K562 (cell line): ENCODE data around the gene NELFE. TPM values are rescaled to one million over a fixed set of nuclear protein-coding genes. Genes with fewer than 3 reads are reported as not detected.

Source experiments
- ATAC-seq: fragments of 200-7000 bp; cut with Tn5 transposase; 3 replicates; pipeline ENCODE4 v1.9.1; 2020; ENCODE audit warnings: moderate library complexity
- BruUV-seq: library from RNA; stranded (reverse); fragments of 400-500 nt; replicated peaks from 2 replicates; lab custom pipeline; 2021; lab: Mats Ljungman, UMichigan
- CTCF ChIA-PET: fragments of 300-600 bp; formaldehyde crosslinking; extraction: SDS; loops from one replicate; lab custom pipeline; 2021; ENCODE audit warnings: low intra/inter-chr PET ratio; lab: Yijun Ruan, JAX
- POLR2A ChIA-PET: fragments of 300-600, 350-650 bp; sonication (Branson Sonifier 250); formaldehyde crosslinking; extraction: SDS; loops from one replicate; lab custom pipeline; 2021; ENCODE audit warnings: antibody characterized with exemption, inconsistent platforms; lab: Yijun Ruan, JAX
- DNase-seq, 4 experiments: peaks; one replicate each; pipeline versions ENCODE4 v3.0.0 to v3.0.0-alpha.2; 2011 to 2018; ENCODE audit warnings: low spot score in 3 of 4, mixed read lengths in 3 of 4; ENCODE audit errors: extremely low read depth in 1 of 4
- FAIRE-seq: peaks from 2 replicates; lab custom pipeline; 2011; peaks lifted over from hg19 to GRCh38; lab: Jason Lieb, UNC
- H2AFZ ChIP-seq: 2 replicates; pipeline ENCODE4 v1.6.0; 2011; ENCODE audit warnings: low read depth, low read length, control low read depth, inconsistent platforms
- H3K27ac ChIP-seq: fragments of 200-600 bp; 3 replicates; pipeline ENCODE4 v1.8.0; 2011; ENCODE audit warnings: low read depth, mild to moderate bottlenecking, control low read depth, inconsistent platforms, low read length, moderate library complexity, mixed read lengths; ENCODE audit errors: extremely low read depth
- H3K27me3 ChIP-seq, 2 experiments: fragments of 300-600 bp in 1 of 2; 2 replicates in 1 of 2; 3 replicates in 1 of 2; pipeline versions ENCODE4 v1.6.0 to v1.8.0; 2011; ENCODE audit warnings: inconsistent platforms in 2 of 2, low read length in 2 of 2, mild to moderate bottlenecking in 1 of 2, mixed read lengths in 1 of 2, moderate library complexity in 1 of 2; ENCODE audit not compliant: control insufficient read depth in 2 of 2, insufficient read depth in 2 of 2
- H3K36me3 ChIP-seq: fragments of 300-600 bp; 3 replicates; pipeline ENCODE4 v1.8.0; 2011; ENCODE audit warnings: mild to moderate bottlenecking, low read length, inconsistent platforms; ENCODE audit not compliant: control insufficient read depth, insufficient read depth
- H3K4me1 ChIP-seq, 2 experiments: fragments of 200-600 bp in 1 of 2; replicated peaks in 1 of 2; 2 replicates in 1 of 2; 3 replicates in 1 of 2; pipeline versions ENCODE4 v1.5.1 to v1.8.0; 2011; ENCODE audit warnings: inconsistent platforms in 2 of 2, low read length in 2 of 2, mild to moderate bottlenecking in 1 of 2, mixed read lengths in 1 of 2, moderate library complexity in 1 of 2; ENCODE audit not compliant: control insufficient read depth in 2 of 2, insufficient read depth in 2 of 2
- H3K4me2 ChIP-seq: 2 replicates; pipeline ENCODE4 v1.6.1; 2011; ENCODE audit warnings: low read length, control low read depth, inconsistent platforms, mixed read lengths; ENCODE audit not compliant: insufficient read depth
- H3K4me3 ChIP-seq: fragments of 200-600 bp; sonication (generic), shearing (Covaris generic); 2 replicates; pipeline ENCODE4 v1.5.1; 2016; ENCODE audit warnings: control low read depth, inconsistent platforms
- H3K79me2 ChIP-seq: fragments of 200-600 bp; 3 replicates; pipeline ENCODE4 v1.8.0; 2011; ENCODE audit warnings: low read length, inconsistent platforms; ENCODE audit not compliant: control insufficient read depth, insufficient read depth
- H3K9ac ChIP-seq, 2 experiments: 2 replicates each; pipeline versions ENCODE4 v1.6.0 to v1.6.1; 2011; ENCODE audit warnings: low read depth in 2 of 2, low read length in 2 of 2, control low read depth in 1 of 2, inconsistent platforms in 1 of 2, mild to moderate bottlenecking in 1 of 2, mixed read lengths in 1 of 2; ENCODE audit not compliant: insufficient read depth in 1 of 2
- H3K9me1 ChIP-seq: one replicate; pipeline ENCODE4 v1.6.0; 2011; ENCODE audit warnings: inconsistent platforms, mild to moderate bottlenecking, low read length, moderate library complexity; ENCODE audit not compliant: control insufficient read depth, insufficient read depth
- H3K9me3 ChIP-seq: replicated peaks from 2 replicates; pipeline ENCODE4 v1.5.1; 2011; ENCODE audit warnings: low read depth, low read length, inconsistent platforms; ENCODE audit not compliant: control insufficient read depth, insufficient read depth
- H4K20me1 ChIP-seq: replicated peaks from 2 replicates; pipeline ENCODE4 v1.6.1; 2011; ENCODE audit warnings: low read length, inconsistent platforms, mixed read lengths; ENCODE audit not compliant: control insufficient read depth, insufficient read depth
- GATAD2B ChIP-seq: fragments of 450-650 bp; IDR thresholded peaks from 2 replicates; pipeline ENCODE4 v1.6.1; 2017; ENCODE audit warnings: mild to moderate bottlenecking, borderline replicate concordance
- NR2C1 ChIP-seq, 2 experiments: fragments of 450-650 bp; IDR thresholded peaks; 2 replicates each; pipeline ENCODE4 v1.6.1; 2017; ENCODE audit warnings: mild to moderate bottlenecking in 2 of 2, antibody characterized with exemption in 1 of 2, inconsistent platforms in 1 of 2, missing compliant biosample characterization in 1 of 2, missing genetic modification characterization in 1 of 2
- ZNF197 ChIP-seq: fragments of 200-800 bp; sonication (Bioruptor generic); IDR thresholded peaks from 2 replicates; pipeline ENCODE4 v1.6.1; 2016; ENCODE audit warnings: low read depth, missing genetic modification characterization, missing compliant biosample characterization
- WGBS: fragments of 100-300 bp; shearing (Covaris generic); methylation state at CpG from one replicate; pipeline ENCODE4 v1.1.6; 2016; ENCODE audit warnings: low coverage, mixed read lengths; ENCODE audit not compliant: insufficient coverage; ENCODE audit errors: missing lambda C conversion rate; 5-methylcytosine and 5-hydroxymethylcytosine counted together
- in situ Hi-C: fragments of 300-500 bp; cut with MboI; formaldehyde crosslinking; loops from 4 replicates; pipeline ENCODE4 v1.15.0; 2018; ENCODE audit warnings: inconsistent platforms, mixed read lengths
- intact Hi-C: fragments of 100-400 bp; cut with micrococcal nuclease; formaldehyde crosslinking; loops from 2 replicates; pipeline ENCODE4 v1.14.2; 2022
- polyA plus RNA-seq, 8 experiments: library from polyadenylated mRNA; depleted of rRNA in 4 of 8; stranded (reverse) in 5 of 8; unstranded in 3 of 8; fragments of >200 nt; fragmentation: Nextera tagmentation in 2 of 8; fragmentation: Illumina TruSeq in 1 of 8; extraction: Ambion mirVana in 2 of 8; extraction: Trizol in 1 of 8; gene quantifications; 2 replicates each; pipeline versions ENCODE4 v1.2.1 to v1.2.3, GENCODE V29; 2011 to 2014; ENCODE audit warnings: inconsistent platforms in 1 of 8, missing spikeins in 1 of 8
- total RNA-seq, 7 experiments: library from RNA; depleted of rRNA in 6 of 7; stranded (reverse); fragments of >200 nt in 6 of 7; fragmentation: Illumina TruSeq in 2 of 7; extraction: Trizol in 2 of 7; gene quantifications; 2 replicates each; pipeline versions ENCODE4 v1.2.1 to v1.2.3, GENCODE V29; 2011 to 2021; ENCODE audit warnings: low replicate concordance in 1 of 7
- TF ChIP-seq, protein P1 (sequence below), 2 experiments: fragments of 450-650 bp; formaldehyde crosslinking in 1 of 2; IDR thresholded peaks; 2 replicates each; pipeline versions ENCODE4 v1.4.0 to v1.6.1; 2014 to 2020; ENCODE audit warnings: mild to moderate bottlenecking in 2 of 2, borderline replicate concordance in 1 of 2, low read depth in 1 of 2

Gene NELFE
- total and polyA plus RNA-seq, 9 of the 15 experiments (the other 6 are each of a cell fraction or from before 2014, with no cell fraction given) = 15.2 to 157 (median 91.5) TPM

DNA sequence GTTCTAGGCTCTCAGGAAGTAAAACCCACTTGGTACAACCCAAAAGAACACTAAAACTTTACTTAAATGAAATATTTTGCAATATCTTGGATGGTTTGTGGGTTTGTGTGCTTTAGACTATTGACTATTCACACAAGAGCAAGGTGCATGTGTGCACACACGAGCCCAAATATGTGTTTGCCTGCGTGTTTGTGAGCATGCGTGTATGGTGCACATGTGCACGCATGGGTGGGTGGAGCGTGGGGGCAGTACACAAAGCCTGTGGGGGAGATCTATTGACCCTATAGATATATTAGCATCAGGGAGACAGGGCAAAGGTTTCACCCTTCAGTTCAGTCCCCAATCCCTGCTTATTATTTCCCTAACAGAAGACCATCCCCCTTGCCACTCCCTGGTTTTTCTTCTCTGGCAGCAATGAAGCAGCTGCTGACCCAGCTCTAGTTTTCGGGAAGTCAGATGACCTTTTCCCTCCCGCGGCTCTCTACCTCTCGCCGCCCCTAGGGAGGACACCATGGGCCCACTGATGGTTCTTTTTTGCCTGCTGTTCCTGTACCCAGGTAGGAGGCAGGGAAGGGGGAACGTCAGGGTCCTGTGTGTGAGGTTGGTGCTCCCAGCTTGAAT is 31.4 kb downstream of the NELFE start, which contains the start of gene C2:
TSS of gene C2 (plus strand) at position 476 of the 621 bp plus-strand sequence. CDS start at position 512, 36 bp downstream.
- H3K9me3 ChIP-seq = peaks cover 7% of the 10 kb centered on the region
- no peaks in the 10 kb centered on the region for H3K9me1 ChIP-seq
- no peak within 1 kb of the TSS for H3K4me3 ChIP-seq
- H3K36me3 ChIP-seq = no peaks in the 10 kb centered on the region
- no peaks in the 10 kb centered on the region for H4K20me1 ChIP-seq
- CTCF ChIA-PET = no interaction called here
- ATAC-seq (peak; percentile 51), FAIRE-seq (no peak), DNase-seq (no peak)
- H3K4me2 ChIP-seq = peak within 1 kb of the TSS; percentile 35; the same call in 1 of the 2 replicates
- TF ChIP-seq NR2C1 (IDR thresholded peaks at IDR 0.05) (no peak), NR2C1 (tag; IDR thresholded peaks at IDR 0.05) (peak; percentile 39; the same call in 1 of the 2 replicates), ZNF197 (CRISPR knock-in tag) (no peak)
- WGBS = 40% methylated on average over 11 of the region's 11 CpGs
- POLR2A ChIA-PET = interaction anchor here (0.6 to 0.9 kb wide), 3 partner anchors 24 to 268 kb away, joined by 3 read pairs; no protein-coding TSS in a partner anchor
- no peaks in the 10 kb centered on the region for H3K79me2 ChIP-seq
- intact Hi-C loops (no loop called here), in situ Hi-C loops (no loop called here)
- H3K27me3 ChIP-seq = no peaks in the 10 kb centered on the region
- no peak within 1 kb of the TSS; the same call in 2 of the 3 replicates for H3K27ac ChIP-seq
- H3K4me1 ChIP-seq = peaks cover 6% of the 10 kb centered on the region in 2 experiments; a peak in 4 of 5 replicates
- peak within 1 kb of the TSS in 1 of 2 experiments; percentile 72; a peak in 2 of 4 replicates for H3K9ac ChIP-seq
- peak within 1 kb of the TSS; percentile 88 for H2AFZ ChIP-seq
- BruUV-seq = no TSS peak

DNA sequence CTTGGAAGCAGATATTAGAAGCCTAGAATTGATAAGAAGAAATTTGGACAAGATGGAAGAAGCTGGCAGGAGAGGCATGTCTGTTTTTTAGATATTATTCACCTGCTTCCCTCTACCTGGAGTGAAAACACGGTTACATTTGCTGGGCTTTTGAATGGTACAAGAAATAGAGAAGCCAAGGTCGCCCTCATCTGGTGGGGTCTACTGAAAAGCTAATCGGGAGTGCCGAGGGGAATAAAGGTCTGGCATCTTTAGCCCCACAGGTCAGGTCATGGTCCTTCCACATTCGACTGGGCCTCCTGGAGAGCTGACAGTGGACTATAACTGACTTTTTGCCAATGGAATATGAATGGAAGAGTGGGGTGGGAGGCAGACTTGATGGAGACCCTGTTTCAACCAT is 35.8 kb downstream of the NELFE start:
- Histone ChIP-seq H3K27me3 (no peaks in the 10 kb centered on the region), H3K9me1 (no peaks in the 10 kb centered on the region), H3K4me1 (peaks cover 5 to 8% of the 10 kb centered on the region in 2 experiments; a peak in 4 of 5 replicates), H3K4me3 (no peak overlapping the region), H2AFZ (peak overlapping the region; percentile 26; the same call in 1 of the 2 replicates), H3K27ac (no peak overlapping the region), H3K9me3 (peaks cover 7% of the 10 kb centered on the region), H3K36me3 (no peaks in the 10 kb centered on the region), H3K79me2 (no peaks in the 10 kb centered on the region), H3K4me2 (no peak overlapping the region), H4K20me1 (no peaks in the 10 kb centered on the region), H3K9ac (no peak overlapping the region)
- 7% methylated on average over 5 of the region's 5 CpGs for WGBS
- in situ Hi-C loops = no loop called here
- FAIRE-seq (peak; percentile 63), ATAC-seq (peak; percentile 73), DNase-seq (peak in 1 of 4 experiments; percentile 65)
- CTCF ChIA-PET = interaction anchor here (0.6 to 1.2 kb wide), 5 partner anchors 127 to 377 kb away, joined by 3 read pairs; partner anchors contain the start of genes ATP6V1G2, LY6G5C and VARS1
- no TSS peak for BruUV-seq
- POLR2A ChIA-PET = interaction anchor here (0.5 to 1.3 kb wide), 8 partner anchors 13 to 256 kb away, joined by 3 to 5 read pairs (median 3); no protein-coding TSS in a partner anchor
- intact Hi-C loops = no loop called here
- no peak for TF ChIP-seq GATAD2B
- TF ChIP-seq, protein P1, sequence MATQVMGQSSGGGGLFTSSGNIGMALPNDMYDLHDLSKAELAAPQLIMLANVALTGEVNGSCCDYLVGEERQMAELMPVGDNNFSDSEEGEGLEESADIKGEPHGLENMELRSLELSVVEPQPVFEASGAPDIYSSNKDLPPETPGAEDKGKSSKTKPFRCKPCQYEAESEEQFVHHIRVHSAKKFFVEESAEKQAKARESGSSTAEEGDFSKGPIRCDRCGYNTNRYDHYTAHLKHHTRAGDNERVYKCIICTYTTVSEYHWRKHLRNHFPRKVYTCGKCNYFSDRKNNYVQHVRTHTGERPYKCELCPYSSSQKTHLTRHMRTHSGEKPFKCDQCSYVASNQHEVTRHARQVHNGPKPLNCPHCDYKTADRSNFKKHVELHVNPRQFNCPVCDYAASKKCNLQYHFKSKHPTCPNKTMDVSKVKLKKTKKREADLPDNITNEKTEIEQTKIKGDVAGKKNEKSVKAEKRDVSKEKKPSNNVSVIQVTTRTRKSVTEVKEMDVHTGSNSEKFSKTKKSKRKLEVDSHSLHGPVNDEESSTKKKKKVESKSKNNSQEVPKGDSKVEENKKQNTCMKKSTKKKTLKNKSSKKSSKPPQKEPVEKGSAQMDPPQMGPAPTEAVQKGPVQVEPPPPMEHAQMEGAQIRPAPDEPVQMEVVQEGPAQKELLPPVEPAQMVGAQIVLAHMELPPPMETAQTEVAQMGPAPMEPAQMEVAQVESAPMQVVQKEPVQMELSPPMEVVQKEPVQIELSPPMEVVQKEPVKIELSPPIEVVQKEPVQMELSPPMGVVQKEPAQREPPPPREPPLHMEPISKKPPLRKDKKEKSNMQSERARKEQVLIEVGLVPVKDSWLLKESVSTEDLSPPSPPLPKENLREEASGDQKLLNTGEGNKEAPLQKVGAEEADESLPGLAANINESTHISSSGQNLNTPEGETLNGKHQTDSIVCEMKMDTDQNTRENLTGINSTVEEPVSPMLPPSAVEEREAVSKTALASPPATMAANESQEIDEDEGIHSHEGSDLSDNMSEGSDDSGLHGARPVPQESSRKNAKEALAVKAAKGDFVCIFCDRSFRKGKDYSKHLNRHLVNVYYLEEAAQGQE (IDR thresholded peaks at IDR 0.05; ENCODE audit: borderline replicate concordance) = peak; percentile 62
- TF ChIP-seq, protein P1 (CRISPR knock-in tag; IDR thresholded peaks at IDR 0.05; ENCODE audit: low read depth) = no peak
